Measurements from ENCODE around the gene ZNF536. TPM values are rescaled to one million over a fixed set of nuclear protein-coding genes. Genes with fewer than 3 reads are reported as not detected.
A peak's percentile ranks its signal among the peaks of the same experiment; 100 is the strongest.

Gene ZNF536
- total and polyA plus RNA-seq, 2 donors from 2014 or later, result 0.19 to 0.25 TPM

DNA sequence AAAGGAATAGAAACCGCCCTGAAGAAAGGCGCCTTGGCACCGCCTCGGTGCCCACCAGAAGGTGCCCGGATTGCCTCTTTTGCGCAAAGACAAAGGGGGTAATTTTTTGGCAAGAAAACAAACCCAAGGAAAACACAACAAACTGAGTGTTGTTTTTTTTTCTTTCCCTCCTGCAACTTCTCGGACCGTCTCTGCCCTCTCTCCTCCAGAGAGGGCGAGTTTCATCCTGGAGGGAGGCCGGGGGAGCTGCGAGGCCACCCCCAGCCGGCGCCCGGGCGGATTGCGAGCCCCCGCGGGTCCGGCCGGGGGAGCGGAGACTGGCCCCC lies 2.3 kb downstream of the ZNF536 start:
- intact Hi-C loops (cut with DNase I), result no loop called here
- Histone ChIP-seq H3K9ac (ENCODE audit: low read length in 3 of 3) (no peak overlapping the region), H3K4me1 (ENCODE audit: control insufficient read depth in 2 of 3, insufficient read depth in 2 of 3, low read depth in 1 of 3, low read length in 3 of 3) (no peaks in the 10 kb centered on the region), H3K4me3 (ENCODE audit: low read length in 3 of 3) (no peak overlapping the region), H3K27ac (ENCODE audit: low read depth in 2 of 2, low read length in 2 of 2) (no peak overlapping the region), H3K36me3 (ENCODE audit: control insufficient read depth in 2 of 3, insufficient read depth in 3 of 3, low read length in 3 of 3) (no peaks in the 10 kb centered on the region), H3K9me3 (ENCODE audit: control insufficient read depth in 2 of 3, insufficient read depth in 1 of 3, low read length in 3 of 3) (no peaks in the 10 kb centered on the region), H3K27me3 (ENCODE audit: control insufficient read depth, insufficient read depth, low read length) (peaks cover 21% of the 10 kb centered on the region)
- DNase-seq (peak in 1 of 5 donors; percentile 12), FAIRE-seq (no peak)
- TF ChIP-seq, protein P1, sequence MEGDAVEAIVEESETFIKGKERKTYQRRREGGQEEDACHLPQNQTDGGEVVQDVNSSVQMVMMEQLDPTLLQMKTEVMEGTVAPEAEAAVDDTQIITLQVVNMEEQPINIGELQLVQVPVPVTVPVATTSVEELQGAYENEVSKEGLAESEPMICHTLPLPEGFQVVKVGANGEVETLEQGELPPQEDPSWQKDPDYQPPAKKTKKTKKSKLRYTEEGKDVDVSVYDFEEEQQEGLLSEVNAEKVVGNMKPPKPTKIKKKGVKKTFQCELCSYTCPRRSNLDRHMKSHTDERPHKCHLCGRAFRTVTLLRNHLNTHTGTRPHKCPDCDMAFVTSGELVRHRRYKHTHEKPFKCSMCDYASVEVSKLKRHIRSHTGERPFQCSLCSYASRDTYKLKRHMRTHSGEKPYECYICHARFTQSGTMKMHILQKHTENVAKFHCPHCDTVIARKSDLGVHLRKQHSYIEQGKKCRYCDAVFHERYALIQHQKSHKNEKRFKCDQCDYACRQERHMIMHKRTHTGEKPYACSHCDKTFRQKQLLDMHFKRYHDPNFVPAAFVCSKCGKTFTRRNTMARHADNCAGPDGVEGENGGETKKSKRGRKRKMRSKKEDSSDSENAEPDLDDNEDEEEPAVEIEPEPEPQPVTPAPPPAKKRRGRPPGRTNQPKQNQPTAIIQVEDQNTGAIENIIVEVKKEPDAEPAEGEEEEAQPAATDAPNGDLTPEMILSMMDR (IDR thresholded peaks at IDR 0.05; ENCODE audit: borderline replicate concordance, extremely low read depth, insufficient read depth), result no peak

GRCh38 chr19:30374865-30375552 lies 2.8 kb downstream of the ZNF536 start:
- DNase-seq, result peak in 4 of 5 donors; percentile 26 to 62 (median 56)
- no peak for FAIRE-seq

DNA sequence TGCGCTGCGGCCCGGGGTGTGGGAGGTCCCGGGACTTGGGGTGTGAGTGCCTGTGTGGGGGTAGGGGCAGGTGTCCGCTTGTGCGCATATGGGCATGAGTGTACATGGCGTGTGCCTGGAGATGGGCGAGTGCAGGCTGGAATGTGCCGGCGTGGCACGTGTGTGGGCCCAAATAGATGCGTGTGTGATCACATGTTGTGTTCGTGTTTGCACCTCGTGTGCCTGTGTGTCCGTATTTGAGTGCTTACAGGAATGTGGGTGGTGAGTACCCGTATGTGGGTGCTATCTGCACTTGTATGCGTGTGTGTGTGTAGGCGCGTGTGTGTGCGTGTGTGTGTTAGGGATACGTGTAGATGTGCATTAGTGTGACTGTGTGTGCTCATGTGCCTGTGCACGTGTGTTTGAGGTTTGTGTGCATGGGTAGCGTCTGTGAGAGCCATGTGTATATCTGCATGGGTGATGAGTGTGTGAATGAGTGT lies 3.4 kb downstream of the ZNF536 start:
- no peak for FAIRE-seq
- Histone ChIP-seq H3K9ac (ENCODE audit: low read length in 3 of 3) (no peak overlapping the region), H3K4me1 (ENCODE audit: control insufficient read depth in 2 of 3, insufficient read depth in 2 of 3, low read depth in 1 of 3, low read length in 3 of 3) (no peaks in the 10 kb centered on the region), H3K4me3 (ENCODE audit: low read length in 3 of 3) (no peak overlapping the region), H3K36me3 (ENCODE audit: control insufficient read depth in 2 of 3, insufficient read depth in 3 of 3, low read length in 3 of 3) (no peaks in the 10 kb centered on the region), H3K27me3 (ENCODE audit: control insufficient read depth, insufficient read depth, low read length) (peaks cover 19% of the 10 kb centered on the region), H3K27ac (ENCODE audit: low read depth in 2 of 2, low read length in 2 of 2) (no peak overlapping the region), H3K9me3 (ENCODE audit: control insufficient read depth in 2 of 3, insufficient read depth in 1 of 3, low read length in 3 of 3) (no peaks in the 10 kb centered on the region)
- TF ChIP-seq, protein P1 (IDR thresholded peaks at IDR 0.05; ENCODE audit: borderline replicate concordance, extremely low read depth, insufficient read depth), result no peak
- DNase-seq, result peak in 2 of 5 donors; percentile 9 to 52
- intact Hi-C loops (cut with DNase I), result no loop called here

More at GRCh38 chr19:30374865-30375552, 2.8 kb downstream of the ZNF536 start:
- H3K4me3 ChIP-seq (ENCODE audit: low read length in 3 of 3), result no peak overlapping the region
- intact Hi-C loops (cut with DNase I), result no loop called here
- H3K36me3 ChIP-seq (ENCODE audit: control insufficient read depth in 2 of 3, insufficient read depth in 3 of 3, low read length in 3 of 3), result no peaks in the 10 kb centered on the region
- H3K27ac ChIP-seq (ENCODE audit: low read depth in 2 of 2, low read length in 2 of 2), result no peak overlapping the region
- H3K27me3 ChIP-seq (ENCODE audit: control insufficient read depth, insufficient read depth, low read length), result peaks cover 21% of the 10 kb centered on the region
- H3K9ac ChIP-seq (ENCODE audit: low read length in 3 of 3), result no peak overlapping the region
- H3K4me1 ChIP-seq (ENCODE audit: control insufficient read depth in 2 of 3, insufficient read depth in 2 of 3, low read depth in 1 of 3, low read length in 3 of 3), result no peaks in the 10 kb centered on the region
- TF ChIP-seq, protein P1 (IDR thresholded peaks at IDR 0.05; ENCODE audit: borderline replicate concordance, extremely low read depth, insufficient read depth), result no peak
- no peaks in the 10 kb centered on the region for H3K9me3 ChIP-seq (ENCODE audit: control insufficient read depth in 2 of 3, insufficient read depth in 1 of 3, low read length in 3 of 3)
